ENCODE results near the gene CLCN6. TPM values are rescaled to one million over a fixed set of nuclear protein-coding genes. Genes with fewer than 3 reads are reported as not detected.

The CLCN6 gene
- total RNA-seq, 4 donors from 2014 or later, result 14.0 to 184 (median 30.7) TPM

DNA sequence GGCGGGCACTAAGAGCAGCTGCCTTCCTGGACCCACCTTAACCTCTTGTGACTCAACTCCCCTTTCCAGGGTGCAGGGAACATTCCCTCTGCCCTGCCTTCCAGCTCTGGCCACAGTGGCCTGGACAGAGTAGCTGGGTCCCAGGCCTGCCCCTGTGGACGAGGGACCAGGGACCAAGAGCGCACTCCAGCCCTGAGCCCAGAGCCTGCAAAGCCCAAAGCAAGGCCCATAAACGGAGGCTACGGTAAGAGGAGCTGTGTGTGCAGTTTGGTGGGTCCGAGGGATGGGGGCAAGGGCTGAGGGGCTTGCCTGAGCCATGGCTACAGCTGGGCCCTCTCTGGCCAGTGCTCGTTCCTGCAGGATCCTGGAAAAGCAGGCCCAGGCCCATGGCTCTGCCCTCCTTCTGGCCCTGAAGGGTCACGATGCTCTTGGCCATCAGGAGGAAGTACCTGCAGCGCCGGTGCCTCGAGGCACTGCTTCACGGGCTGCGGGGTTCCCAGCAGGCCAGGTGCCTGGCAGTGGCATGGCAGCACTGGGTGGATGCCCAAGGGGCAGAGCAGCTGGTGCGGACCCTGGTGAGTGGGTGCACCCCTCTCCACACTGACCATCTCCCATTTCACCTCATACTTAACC, 18.1 kb upstream of the CLCN6 start:
- H3K4me3 ChIP-seq, result no peak overlapping the region
- no peaks in the 10 kb centered on the region for H3K36me3 ChIP-seq
- intact Hi-C loops (cut with DNase I; ENCODE audit: low total_unique reads) (no loop called here), in situ Hi-C loops (cut with MboI; ENCODE audit: low pct_ligation_motif_present in 1 of 4, low pct_unique_long_range_greater_than_20kb in 1 of 4, low sequenced_read_pairs in 3 of 4) (no loop called here)
- TF ChIP-seq POLR2A (IDR thresholded peaks at IDR 0.05) (no peak), EP300 (IDR thresholded peaks at IDR 0.05; ENCODE audit: low read depth) (no peak), POLR2AphosphoS5 (IDR thresholded peaks at IDR 0.05) (no peak)
- TF ChIP-seq, protein P1, sequence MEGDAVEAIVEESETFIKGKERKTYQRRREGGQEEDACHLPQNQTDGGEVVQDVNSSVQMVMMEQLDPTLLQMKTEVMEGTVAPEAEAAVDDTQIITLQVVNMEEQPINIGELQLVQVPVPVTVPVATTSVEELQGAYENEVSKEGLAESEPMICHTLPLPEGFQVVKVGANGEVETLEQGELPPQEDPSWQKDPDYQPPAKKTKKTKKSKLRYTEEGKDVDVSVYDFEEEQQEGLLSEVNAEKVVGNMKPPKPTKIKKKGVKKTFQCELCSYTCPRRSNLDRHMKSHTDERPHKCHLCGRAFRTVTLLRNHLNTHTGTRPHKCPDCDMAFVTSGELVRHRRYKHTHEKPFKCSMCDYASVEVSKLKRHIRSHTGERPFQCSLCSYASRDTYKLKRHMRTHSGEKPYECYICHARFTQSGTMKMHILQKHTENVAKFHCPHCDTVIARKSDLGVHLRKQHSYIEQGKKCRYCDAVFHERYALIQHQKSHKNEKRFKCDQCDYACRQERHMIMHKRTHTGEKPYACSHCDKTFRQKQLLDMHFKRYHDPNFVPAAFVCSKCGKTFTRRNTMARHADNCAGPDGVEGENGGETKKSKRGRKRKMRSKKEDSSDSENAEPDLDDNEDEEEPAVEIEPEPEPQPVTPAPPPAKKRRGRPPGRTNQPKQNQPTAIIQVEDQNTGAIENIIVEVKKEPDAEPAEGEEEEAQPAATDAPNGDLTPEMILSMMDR (IDR thresholded peaks at IDR 0.05), result no peak
- DNase-seq, result no peak
- no peaks in the 10 kb centered on the region for H3K27me3 ChIP-seq
- H3K4me1 ChIP-seq, result peaks cover 48 to 66% (median 56%) of the 10 kb centered on the region in 4 donors
- WGBS, 2 donors (ENCODE audit: low coverage in 1 of 2), result 44 to 78% methylated on average over 3 to 10 of the region's 14 CpGs
- no peaks in the 10 kb centered on the region for H3K9me3 ChIP-seq
- peak overlapping the region; percentile 82 to 92 (median 84) for H3K27ac ChIP-seq

DNA sequence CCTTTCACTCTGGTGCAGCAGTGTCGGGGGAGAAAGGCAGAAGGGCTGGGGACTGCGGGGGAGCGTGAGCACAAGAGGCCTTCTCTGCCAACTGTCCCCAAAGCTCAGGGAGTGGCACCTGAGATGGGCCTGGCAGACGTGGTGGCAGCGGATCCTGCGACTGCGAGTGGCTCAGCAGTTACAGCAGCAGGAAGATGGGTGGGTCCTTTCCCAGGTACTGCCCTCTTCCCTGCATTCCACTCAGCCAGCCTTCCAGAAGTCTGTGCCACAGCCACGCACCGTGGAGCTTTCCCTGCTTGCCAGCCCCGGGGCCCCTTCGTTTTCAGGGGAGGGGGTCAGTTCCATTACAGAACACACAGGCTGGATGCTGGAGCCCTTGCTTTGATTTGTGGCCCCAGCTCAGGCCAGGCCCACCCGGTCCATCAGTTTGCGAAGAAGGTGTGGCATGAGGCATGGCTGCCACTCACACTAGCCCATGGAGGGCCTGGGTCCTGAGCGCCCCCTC, 17.4 kb upstream of the CLCN6 start:
- peak overlapping the region; percentile 82 to 92 (median 84) for H3K27ac ChIP-seq
- TF ChIP-seq POLR2A (IDR thresholded peaks at IDR 0.05) (no peak), POLR2AphosphoS5 (IDR thresholded peaks at IDR 0.05) (no peak), EP300 (IDR thresholded peaks at IDR 0.05; ENCODE audit: low read depth) (no peak)
- TF ChIP-seq, protein P1 (IDR thresholded peaks at IDR 0.05), result no peak
- in situ Hi-C loops (cut with MboI; ENCODE audit: low pct_ligation_motif_present in 1 of 4, low pct_unique_long_range_greater_than_20kb in 1 of 4, low sequenced_read_pairs in 3 of 4), result no loop called here
- H3K4me3 ChIP-seq, result no peak overlapping the region
- peaks cover 0 to 2% (median 0%) of the 10 kb centered on the region in 4 donors for H3K36me3 ChIP-seq
- DNase-seq, result no peak
- H3K27me3 ChIP-seq, result no peaks in the 10 kb centered on the region
- 65% methylated on average over 11 of the region's 14 CpGs; no CpG with 5 or more reads in 1 of the 2 donors for WGBS, 2 donors (ENCODE audit: low coverage in 1 of 2)
- intact Hi-C loops (cut with DNase I; ENCODE audit: low total_unique reads), result no loop called here
- peaks cover 48 to 66% (median 56%) of the 10 kb centered on the region in 4 donors for H3K4me1 ChIP-seq
- H3K9me3 ChIP-seq, result no peaks in the 10 kb centered on the region

DNA sequence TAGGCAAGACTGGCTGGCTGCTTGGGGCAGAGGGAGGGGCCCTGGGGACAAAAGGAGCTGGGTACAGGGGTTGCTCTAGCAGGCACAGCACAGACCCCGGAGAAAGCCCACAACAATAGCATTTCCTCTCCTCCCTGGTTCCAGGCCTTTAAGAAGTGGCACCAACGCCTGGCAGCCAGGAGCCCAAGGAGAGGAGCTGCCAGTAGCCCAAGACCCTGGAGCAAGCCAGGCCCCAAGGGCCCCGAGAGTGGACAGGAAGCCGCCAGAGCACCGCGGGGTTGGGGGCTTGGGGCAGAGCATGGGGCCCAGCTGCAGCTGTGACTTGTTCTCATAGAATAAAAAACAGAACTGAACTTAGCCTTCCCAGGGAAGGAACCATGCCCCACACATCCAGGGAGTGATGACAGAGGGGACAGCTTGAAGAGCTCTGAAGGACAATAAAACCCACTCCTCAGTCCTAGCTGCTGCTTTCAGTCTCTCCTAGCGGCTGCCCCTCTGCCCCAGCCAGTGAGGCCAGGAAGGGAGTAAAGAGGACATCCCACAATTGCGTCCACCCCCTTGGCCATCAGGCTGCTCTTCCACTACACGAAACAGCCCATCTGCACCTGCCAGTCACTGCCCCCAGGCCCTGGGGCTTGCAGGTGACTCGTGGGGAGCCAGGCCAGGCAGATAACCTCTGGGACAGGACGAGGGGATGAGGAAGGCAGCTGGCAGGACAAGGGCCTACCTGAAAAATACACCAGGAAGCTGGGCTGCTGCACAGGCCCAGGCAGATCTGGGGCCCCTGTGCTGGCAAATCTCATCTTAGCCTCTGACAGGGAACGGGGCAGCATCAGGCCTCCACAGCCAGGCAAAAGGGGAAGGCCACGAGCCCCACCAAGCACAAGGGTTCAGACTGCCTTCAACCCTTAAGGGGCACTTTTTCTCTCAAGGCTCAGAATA, 16.6 kb upstream of the CLCN6 start:
- intact Hi-C loops (cut with DNase I; ENCODE audit: low total_unique reads), result no loop called here
- 79 to 83% methylated on average over 1 to 13 of the region's 13 CpGs for WGBS, 2 donors (ENCODE audit: low coverage in 1 of 2)
- Histone ChIP-seq H3K27ac (peak overlapping the region; percentile 82 to 92 (median 84)), H3K4me3 (no peak overlapping the region), H3K36me3 (peaks cover 0 to 7% (median 2%) of the 10 kb centered on the region in 4 donors), H3K4me1 (peaks cover 48 to 66% (median 56%) of the 10 kb centered on the region in 4 donors), H3K9me3 (no peaks in the 10 kb centered on the region), H3K27me3 (no peaks in the 10 kb centered on the region)
- DNase-seq, result no peak
- in situ Hi-C loops (cut with MboI; ENCODE audit: low pct_ligation_motif_present in 1 of 4, low pct_unique_long_range_greater_than_20kb in 1 of 4, low sequenced_read_pairs in 3 of 4), result no loop called here
- TF ChIP-seq, protein P1 (IDR thresholded peaks at IDR 0.05), result no peak
- no peak for TF ChIP-seq POLR2A (IDR thresholded peaks at IDR 0.05)
- TF ChIP-seq EP300 (IDR thresholded peaks at IDR 0.05; ENCODE audit: low read depth), result no peak
- TF ChIP-seq POLR2AphosphoS5 (IDR thresholded peaks at IDR 0.05), result no peak
